Measurements from ENCODE around the gene ING1.
"Not testable (repeated sequence)": the region's sequence is repeated elsewhere in the genome, so short reads cannot be mapped to it uniquely, and the experiment has no call there.

Gene ING1

DNA sequence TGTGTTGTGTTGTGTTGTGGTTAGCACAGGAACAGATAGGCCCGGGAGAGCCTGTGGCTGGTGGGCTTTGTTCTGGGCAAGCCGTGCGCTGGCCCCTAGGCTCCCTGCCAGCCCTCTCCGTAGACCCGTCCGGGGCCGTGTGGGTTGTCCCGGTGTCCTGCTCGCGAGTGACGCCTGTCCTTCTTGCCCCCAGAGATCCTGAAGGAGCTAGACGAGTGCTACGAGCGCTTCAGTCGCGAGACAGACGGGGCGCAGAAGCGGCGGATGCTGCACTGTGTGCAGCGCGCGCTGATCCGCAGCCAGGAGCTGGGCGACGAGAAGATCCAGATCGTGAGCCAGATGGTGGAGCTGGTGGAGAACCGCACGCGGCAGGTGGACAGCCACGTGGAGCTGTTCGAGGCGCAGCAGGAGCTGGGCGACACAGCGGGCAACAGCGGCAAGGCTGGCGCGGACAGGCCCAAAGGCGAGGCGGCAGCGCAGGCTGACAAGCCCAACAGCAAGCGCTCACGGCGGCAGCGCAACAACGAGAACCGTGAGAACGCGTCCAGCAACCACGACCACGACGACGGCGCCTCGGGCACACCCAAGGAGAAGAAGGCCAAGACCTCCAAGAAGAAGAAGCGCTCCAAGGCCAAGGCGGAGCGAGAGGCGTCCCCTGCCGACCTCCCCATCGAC is 5.7 kb downstream of the ING1 start:
- DNase-seq = no peak

DNA sequence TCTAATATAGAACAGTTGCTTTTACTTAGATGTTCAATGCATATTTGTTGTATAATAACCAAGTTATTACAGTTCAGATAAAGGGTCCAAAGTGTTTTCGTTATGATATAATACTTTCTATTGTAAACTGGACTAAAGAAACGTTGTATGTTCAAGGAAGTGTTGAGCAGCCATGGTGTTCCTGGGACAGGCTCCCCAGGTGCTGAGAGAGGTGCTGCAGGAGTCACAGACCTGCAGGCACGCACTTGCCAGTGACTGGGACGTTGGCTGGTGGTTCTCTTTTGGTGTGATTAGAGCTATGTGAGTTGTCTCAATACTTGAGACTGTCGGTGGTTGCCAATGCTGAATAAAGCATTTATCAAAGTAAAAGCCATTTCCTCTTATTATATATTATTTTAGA is 9.5 kb downstream of the ING1 start:
- DNase-seq = no peak

DNA sequence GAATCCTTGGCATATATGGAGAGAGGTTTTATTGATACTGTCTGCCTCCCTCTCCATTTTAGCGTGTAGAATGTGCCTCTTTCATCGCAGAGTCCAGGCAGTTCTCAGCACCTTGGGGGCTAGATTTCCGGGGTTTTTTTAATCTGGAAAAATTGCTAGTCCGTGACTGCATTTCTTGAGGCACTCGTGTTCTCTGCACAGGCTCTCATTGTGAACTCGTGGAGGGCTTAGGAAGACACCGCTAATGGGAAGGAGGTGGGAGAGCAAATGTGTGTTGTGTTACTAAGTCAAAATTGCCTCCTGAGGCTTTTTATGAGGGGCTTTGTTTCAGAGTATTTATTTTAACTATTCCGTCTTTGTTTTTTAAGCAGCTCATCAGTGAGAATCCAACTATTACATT is 10.1 kb downstream of the ING1 start:
- DNase-seq = no peak

DNA sequence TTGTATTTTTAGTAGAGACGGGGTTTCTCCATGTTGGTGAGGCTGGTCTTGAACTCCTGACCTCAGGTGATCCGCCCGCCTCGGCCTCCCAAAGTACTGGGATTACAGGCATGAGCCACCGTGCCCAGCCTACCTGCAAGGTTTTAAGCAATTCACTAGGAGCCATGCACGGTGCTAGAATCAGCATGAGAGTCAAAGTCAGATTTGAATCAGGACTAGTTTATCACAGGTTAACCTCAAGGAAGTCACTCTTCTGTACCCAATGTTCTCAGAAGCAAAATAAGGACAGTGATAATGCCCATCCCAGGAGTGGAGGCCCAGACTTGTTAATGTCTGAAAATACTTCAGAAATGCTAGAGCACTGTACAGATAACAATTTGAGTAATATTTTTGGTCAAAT is 12.7 kb downstream of the ING1 start:
- DNase-seq = not testable (repeated sequence)

DNA sequence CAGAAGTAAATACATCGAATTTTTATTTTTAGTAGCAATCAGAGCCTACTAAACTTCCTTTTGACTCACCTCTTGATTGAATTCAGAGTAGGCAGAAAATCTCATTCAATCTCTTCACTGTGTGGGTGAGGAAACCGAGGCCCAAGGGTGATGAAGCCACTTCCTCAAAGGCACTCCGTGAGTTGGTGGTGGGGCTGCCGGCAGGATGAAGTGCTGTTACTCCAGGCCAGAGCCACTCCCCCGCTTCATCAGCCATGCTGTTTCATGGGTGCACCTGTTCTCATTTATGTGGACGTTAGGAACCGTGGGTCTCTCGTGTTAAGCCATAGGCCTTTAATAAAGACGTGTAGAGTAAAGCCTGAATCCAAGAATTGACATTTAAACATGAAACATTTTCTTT is 13.2 kb downstream of the ING1 start:
- DNase-seq = no peak

DNA sequence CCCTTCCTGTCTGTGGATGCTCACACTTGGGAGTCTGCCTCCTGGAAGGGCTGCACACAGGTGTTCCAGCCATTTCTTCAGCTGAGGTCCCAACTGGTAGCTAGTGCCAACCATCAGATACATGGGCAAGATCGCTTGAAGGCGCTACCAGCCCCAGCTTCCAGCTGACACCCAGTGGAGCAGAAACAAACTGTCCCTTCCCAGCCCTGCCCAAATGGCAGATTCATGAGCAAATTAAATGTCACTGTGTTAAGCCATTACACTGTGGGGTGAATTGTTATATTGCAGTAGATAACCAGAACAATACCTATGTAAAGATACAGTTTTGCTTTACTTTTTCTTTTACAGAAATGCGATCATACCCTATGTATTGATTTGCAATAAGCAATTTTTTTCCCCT is 17.6 kb downstream of the ING1 start:
- DNase-seq = no peak

DNA sequence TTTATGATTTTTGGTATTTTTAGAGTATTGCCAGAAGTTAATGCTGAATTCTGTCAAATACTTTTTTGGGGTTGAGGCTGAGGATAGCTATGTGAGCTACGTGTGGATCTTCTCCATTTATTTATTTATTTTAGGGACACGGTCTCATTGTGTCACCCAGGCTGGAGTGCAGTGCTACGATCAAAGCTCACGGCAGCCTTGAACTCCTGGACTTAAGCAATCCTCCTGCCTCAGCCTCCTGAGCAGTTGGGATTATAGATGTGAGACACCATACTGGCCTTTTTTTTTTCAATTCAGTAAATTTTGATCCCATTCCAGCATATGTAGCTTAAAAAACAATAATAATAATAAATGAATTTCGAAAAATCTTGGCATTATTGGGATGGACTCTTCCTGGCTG is 21.1 kb downstream of the ING1 start:
- DNase-seq = no peak

DNA sequence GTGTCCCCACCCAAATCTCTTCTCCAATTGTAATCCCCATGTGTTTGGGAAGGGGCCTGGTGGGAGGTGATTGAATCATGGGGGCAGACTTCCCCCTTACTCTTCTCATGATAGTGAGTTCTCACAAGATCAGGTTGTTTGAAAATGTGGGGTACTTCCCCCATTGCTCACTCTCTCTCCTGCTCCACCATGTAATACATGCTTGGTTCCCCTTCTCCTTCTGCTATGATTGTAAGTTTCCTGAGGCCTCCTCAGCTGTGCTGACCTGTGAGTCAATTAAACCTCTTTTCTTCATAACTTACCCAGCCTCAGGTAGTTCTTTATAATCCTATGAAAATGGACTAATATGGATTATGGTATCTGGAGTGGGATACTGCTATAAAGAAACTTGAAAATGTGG is 24.1 kb downstream of the ING1 start:
- DNase-seq = no peak

DNA sequence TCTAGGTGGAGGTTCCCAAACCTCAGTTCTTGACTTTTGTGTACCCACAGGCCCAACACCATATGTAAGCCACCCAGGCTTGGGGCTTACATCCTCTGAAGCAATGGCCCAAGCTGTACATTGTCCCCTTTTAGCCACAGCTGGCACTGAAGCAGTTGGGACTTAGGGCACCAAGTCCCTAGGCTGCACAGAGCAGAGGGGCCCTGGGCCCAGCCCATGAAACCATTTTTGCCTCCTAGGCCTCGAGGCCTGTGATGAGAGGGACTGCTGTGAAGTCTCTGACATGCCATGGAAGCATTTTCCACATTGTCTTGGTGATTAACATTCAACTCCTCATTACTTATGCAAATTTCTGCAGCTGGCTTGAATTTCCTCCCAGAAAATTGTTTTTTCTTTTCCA is 30.2 kb downstream of the ING1 start:
- no peak for DNase-seq

DNA sequence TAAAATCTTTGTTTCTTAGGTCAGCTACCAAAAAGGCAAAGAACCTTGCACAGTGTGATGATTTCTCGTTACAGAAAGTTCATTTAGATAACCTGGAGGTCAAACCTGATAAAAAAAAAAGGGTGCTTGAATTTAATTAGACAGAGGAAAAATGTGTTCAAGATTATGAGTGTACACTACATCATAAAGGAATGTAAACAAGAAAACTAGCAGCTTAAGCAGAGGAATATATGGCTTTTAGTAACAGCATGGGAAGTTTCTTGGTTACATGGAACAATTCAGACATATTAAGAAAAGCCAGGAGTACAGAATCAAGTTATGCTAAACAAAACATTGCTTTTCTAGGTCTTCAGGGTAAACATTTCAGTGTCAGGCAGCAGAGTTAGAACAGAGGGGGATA is 32.9 kb downstream of the ING1 start:
- no peak for DNase-seq

DNA sequence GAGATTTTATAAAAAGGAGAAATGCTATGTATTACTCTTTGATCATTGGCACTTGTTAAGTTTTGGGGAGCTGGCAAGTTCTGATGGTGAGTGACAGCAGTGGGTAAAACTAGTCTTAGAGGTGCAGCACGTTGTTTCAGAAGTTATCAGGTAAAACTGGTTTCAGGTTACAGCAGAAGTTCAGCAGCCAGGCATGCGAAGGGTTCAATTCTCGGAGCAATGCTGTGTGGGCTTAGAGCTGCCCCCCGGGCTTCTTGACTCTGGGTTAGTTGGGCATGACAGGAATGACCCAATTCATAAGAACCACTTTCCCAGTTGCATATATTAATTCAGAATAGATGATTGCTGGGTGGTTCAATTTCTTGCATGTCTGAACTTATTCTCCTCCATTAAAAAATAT is 34.8 kb downstream of the ING1 start:
- DNase-seq = no peak

DNA sequence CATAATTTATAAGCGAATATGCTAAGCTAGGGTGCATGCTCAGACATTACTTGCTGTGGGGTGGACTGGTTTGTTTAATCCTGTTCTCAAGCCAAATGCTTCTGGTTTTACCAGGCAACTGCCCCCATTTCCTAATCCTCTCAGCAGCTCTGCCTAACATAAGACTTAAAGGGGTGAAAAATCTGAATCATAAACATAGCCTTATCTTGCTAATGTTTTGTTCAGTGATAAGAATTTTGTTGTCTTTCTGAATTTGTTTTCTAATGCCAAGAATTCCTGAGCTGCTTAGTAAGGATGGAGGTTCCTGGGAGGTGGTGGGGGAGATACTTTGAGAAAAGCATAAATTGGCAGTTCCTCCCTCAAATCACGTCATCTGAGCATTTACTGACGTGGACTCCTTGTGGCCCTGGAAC is 42.7 kb downstream of the ING1 start:
- DNase-seq = no peak

DNA sequence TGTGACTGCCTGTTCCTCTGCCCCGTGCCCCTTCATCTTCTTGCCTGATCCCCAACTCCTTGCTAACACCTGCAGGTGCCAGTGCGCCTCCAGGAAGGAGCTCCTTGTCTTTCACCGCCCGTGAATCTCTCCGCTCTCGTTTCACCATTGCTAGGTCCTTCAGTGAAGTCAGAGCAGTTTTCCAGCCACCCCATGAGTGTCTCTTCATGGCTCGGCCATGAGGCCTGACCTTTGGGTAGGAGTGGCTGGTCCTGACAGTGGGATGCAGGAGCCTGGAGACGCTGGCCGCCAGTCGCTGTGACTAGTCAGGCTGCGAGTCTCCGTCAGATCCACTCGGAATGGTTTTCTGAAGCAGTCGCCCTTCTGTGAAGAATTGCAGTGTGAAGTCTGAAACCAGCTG is 43.8 kb downstream of the ING1 start:
- no peak for DNase-seq

DNA sequence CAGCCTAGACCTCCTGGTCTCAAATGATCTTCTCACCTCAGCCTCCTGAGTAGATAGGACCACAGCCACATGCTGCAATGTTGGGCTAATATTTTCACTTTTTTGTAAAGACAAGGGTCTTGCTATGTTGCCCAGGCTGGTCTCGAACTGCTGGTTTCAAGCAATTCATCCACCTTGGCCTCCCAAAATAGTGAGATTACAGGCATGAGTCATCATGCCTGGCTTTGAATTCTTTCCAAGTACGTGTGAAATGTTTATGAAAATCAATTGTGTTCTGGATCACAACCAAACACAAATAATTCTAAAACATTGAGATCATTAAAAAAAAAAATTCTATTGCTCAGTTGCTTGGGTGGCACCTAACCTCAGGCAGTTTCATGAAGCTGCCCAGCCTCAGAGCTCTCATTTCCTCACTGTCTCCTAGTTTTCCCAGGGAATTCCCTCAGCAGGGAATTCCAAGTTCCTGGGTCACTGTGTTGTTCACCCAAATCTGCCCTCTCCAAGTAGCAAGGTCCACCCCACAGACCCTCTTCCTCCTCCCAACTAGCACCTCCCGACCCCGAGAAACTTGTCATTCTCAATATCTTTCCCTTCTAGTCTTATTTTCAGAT is 44.8 kb downstream of the ING1 start:
- DNase-seq = no peak

DNA sequence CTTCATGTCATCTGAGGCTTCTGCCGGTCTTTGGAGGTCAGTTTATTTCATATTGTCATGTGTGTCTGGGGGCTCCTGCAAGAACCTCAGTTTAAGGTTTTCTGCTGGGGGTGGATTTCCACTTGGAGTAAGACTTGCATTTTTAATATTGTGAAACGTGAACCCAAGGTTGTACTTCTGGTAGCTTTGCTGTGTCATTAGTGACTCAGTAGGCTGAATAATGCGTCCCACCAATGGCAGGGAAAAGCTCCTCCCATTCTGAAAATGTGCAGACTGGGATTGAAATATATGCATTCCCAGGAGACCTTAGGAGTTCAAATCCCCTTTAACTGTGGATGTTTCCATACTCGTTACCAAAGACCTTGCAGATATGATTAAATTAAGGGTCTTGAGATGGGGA is 46.2 kb downstream of the ING1 start:
- no peak for DNase-seq

DNA sequence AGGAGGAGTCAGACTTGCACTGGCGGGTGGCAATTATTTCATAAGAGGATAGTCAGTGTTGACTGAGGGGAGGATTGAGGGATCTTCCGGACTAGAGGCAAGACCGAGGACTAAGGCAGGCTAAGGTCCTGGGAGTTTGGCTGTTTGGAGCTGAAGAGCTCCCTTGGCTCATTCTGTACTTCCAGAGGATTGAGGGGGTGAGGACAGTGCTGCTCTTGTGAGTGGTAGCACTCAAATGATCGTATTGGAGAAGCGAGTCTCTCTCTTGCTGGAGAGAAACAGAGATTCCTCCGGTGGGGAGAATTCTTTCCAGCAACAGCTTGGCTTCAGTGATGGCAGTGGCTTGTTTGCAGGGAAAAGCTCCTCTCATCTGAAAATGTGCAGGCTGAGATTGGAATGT is 47.1 kb downstream of the ING1 start:
- no peak for DNase-seq

DNA sequence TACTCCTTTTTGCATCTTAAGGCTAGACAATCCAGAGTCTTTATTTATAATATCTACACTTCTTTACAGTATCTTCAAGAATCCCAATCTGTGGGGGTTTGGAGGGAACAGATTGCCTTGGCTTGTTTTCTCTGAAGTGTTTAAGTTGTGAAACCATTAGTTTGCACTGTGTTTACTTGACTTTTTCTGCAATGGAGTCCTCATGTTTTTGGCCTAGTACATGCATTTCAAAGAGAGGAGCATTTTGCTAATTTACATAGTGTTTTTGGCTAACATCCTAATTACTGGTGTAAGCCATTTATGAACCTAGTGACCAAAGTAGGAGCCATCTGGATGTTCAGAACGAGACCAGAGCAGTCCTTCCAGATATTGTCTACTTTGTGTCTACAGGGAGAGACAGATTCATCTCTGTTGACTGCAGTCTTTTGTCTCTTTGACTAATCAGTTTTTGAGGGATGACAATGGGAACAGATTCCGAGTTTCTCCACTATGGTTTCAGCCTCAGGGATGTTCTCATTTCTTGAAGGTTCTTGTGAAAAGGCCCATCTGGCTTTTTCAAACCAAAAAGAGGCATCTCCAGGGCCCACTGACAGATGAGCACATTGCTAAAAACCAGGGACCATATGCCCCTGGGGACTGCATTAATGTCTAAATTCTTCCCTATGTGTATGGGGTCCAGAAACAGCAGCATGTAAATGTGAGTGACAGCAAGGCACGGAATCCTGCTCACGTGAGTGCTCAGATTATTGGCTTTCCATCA is 53.4 kb downstream of the ING1 start:
- no peak for DNase-seq

DNA sequence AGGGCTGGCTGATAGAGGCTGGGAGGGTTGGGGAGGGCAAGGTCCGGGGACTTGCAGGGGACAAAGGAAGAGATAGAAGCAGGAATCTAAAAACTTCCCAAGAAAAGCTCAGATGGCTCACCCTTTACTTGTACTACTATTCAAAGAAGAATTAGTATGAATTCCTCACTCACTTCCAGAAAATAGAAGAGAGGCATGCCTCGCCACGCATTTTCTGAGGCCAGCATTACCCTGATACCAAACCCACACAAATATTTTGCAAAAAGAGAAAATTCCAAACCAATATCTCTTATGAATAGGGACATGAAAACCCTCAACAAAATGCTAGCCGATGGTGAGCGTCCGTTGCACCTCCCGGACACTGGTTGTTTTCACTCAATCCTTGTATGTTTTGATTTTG is 54.0 kb downstream of the ING1 start:
- no peak for DNase-seq

DNA sequence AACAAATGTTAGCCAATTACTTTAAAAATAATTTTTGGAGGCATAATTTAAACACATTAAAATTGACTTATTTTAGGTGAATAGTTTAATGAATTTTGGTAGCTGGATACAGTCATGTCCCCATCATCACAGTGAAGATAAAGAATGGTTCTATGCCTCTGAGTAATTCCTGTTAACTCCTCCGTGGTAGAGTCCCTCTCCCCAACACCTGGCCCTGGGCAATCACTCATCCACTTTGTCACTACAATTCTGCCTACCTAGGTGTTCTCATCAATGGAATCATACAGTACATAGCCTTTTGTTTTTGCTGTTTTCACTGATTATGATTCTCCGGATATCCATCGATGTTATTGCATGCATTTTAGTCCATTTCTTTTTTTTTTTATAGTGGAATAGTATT is 55.6 kb downstream of the ING1 start:
- no peak for DNase-seq

DNA sequence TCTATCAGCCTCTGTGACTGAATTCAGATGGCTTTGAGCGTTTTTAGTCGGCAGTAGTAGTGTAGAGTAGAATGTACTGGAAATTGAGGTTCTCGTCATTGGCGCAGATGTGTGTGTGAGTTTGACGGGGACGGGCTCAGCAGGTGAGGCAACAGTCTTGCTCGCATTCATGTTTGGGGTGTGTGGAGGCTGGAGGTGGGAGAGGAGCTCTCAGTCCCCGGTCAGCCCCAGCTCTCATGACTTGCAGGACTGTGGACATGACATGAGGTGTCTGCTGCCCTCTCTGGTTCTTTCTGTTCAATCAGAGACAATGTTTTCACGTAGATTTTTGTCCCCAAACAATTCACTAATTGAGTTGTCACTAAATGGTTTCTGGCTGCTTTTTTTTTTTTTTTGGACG is 57.2 kb downstream of the ING1 start:
- no peak for DNase-seq

DNA sequence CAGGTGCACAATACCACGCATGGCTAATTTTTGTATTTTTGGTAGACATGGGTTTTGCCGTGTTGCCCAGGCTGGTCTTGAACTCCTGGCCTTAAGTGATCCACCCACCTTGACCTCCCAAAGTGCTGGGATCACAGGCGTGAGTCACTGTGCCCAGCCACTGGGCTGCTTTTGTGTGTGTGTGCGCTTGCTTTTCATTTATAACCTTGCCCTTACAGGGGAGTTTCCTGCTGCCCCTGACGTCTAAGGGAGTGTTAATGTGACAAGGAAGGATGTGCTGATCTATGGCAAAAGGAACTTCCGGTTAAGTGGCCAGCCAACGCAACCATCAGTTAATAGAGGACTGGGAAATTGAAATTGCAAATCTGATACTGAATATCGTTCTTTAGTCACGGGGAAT is 57.7 kb downstream of the ING1 start:
- DNase-seq = no peak

DNA sequence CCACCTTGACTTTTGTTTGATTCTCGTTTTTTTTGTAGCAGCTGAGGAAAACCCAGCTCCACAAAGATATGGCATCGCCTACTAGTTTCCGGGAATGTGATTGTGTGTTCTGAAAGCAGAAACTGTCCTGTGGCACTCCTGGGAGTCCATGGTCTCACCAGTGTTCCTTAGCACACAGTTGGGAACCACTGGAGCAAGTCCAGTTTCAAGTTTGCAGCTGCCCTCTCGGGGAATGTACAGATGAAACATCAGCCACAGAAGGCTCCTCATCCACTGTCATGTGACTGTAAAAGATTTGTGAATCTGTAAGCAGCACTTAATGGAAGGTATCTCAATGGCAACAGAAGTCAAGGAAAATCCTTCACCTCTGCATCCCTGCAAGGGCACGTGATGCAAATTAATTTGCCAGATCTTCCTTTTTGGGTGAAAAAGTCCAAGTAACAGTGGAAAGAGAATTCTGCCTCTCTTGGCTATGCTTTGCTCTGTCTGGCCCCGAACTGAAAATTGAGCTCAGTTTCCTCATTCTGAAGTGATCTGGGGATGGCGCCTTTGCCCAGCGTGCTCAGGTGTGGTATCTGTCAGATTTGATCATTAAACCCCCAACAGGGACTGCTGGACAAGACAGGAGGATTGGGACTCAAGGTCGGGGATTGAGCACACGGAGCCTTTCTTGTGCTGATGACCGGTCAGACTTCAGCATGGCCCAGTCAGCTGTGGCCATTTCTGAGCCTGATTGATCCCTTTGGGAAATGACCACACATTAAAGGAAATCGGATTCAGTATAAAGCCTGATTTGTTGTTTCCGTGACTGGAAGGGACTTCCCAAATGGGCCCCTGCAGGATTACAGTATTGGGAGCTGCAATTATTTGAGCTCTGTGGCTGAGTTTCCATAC is 58.8 kb downstream of the ING1 start:
- no peak for DNase-seq
